NT2/D1 (cell line): ENCODE data around the gene SPRR3.

Experiments
- SUZ12 ChIP-seq: IDR thresholded peaks from 2 replicates; pipeline ENCODE4 v1.6.1; 2011; ENCODE audit not compliant: insufficient read length, insufficient read depth; ENCODE audit errors: extremely low read depth
- YY1 ChIP-seq: IDR thresholded peaks from 2 replicates; pipeline ENCODE4 v1.6.1; 2011; ENCODE audit not compliant: insufficient read length, insufficient read depth
- ZNF274 ChIP-seq: IDR thresholded peaks from 2 replicates; pipeline ENCODE4 v1.6.1; 2011; ENCODE audit warnings: mild to moderate bottlenecking, low read depth, low read length

DNA sequence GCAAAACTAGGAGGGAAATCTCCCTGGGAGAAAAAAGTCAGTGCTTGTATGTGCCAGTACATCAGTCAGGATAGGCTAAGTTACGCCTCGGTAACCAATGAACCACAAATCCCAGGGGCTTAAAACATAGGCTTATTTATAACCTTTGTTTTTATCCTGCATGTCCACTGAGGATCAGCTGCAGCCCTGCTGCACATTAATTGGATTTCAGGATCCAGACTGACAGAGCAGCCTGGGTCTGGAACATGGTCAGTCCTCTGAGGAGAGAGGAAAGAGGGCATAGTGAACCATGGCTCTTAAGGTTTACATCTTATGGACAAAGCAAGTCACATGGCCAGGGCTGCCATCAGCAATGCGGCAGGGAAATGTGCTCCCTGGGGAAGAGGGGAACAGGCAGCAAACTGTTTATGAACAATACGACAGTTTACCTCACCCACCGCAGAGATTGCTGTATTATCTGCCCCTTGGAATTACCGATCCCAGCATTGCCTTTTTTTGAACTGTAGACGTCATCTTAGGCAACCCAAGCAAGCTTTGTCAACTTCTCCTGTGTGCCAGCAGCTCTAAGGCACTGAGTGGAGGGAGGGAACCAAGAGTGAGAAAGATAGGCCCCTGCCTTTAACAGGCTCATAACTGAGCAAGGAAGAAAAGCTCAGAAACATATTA, 40.2 kb upstream of the SPRR3 start:
- no peak for TF ChIP-seq SUZ12
- no peak for TF ChIP-seq ZNF274
- TF ChIP-seq YY1: no peak
